Brain microvascular endothelial cell (primary cell): ENCODE measurements around the gene TMPRSS9.

ENCODE experiments used
- DNase-seq: peaks from one replicate; pipeline ENCODE4 v3.0.0-alpha.2; 2020
- H3K27ac ChIP-seq: fragments of 250-450 bp; sonication (Bioruptor Pico); 2 replicates; pipeline ENCODE4 v1.5.1; 2020; ENCODE audit warnings: mild to moderate bottlenecking, moderate library complexity
- H3K27me3 ChIP-seq: fragments of 250-450 bp; sonication (Bioruptor Pico); replicated peaks from 2 replicates; pipeline ENCODE4 v1.5.1; 2020; ENCODE audit warnings: mild to moderate bottlenecking
- H3K36me3 ChIP-seq: fragments of 250-450 bp; sonication (Bioruptor Pico); replicated peaks from 2 replicates; pipeline ENCODE4 v1.5.1; 2020; ENCODE audit warnings: mild to moderate bottlenecking
- H3K4me3 ChIP-seq: 2 replicates; pipeline ENCODE4 v1.5.1; 2011; ENCODE audit warnings: low read depth, mild to moderate bottlenecking, control low read depth, low read length, moderate library complexity
- CTCF ChIP-seq: IDR thresholded peaks from 2 replicates; pipeline ENCODE4 v1.5.1; 2011; ENCODE audit warnings: low read depth, mild to moderate bottlenecking, moderate library complexity, low read length, control low read depth, inconsistent platforms; ENCODE audit errors: missing control alignments
- in situ Hi-C: cut with HindIII; loops from 2 replicates; pipeline ENCODE4 v1.10.0; 2017; ENCODE audit warnings: low sequenced_read_pairs, low pct_ligation_motif_present

The TMPRSS9 gene

GRCh38 chr19:2363419-2363818 is 3.4 kb downstream of the TMPRSS9 start:
- TF ChIP-seq CTCF = no peak
- Histone ChIP-seq H3K36me3 (no peaks in the 10 kb centered on the region), H3K27ac (no peak overlapping the region), H3K27me3 (peaks cover 18% of the 10 kb centered on the region), H3K4me3 (no peak overlapping the region)
- in situ Hi-C loops = no loop called here
- no peak for DNase-seq

- Histone ChIP-seq H3K27me3 (peaks cover 5% of the 10 kb centered on the region), H3K4me3 (no peak overlapping the region), H3K36me3 (no peaks in the 10 kb centered on the region), H3K27ac (no peak overlapping the region)
- in situ Hi-C loops = no loop called here
- no peak for TF ChIP-seq CTCF
- no peak for DNase-seq
These were observed 5.3 kb downstream of the TMPRSS9 start for GRCh38 chr19:2365201-2365970.

- Histone ChIP-seq H3K4me3 (no peak overlapping the region), H3K27ac (no peak overlapping the region), H3K36me3 (no peaks in the 10 kb centered on the region), H3K27me3 (no peaks in the 10 kb centered on the region)
- no peak for DNase-seq
- in situ Hi-C loops = no loop called here
- TF ChIP-seq CTCF = no peak
These were observed 11.6 kb downstream of the TMPRSS9 start for GRCh38 chr19:2371656-2372055.

GRCh38 chr19:2372076-2372612 is 12.1 kb downstream of the TMPRSS9 start:
- H3K36me3 ChIP-seq = no peaks in the 10 kb centered on the region

GRCh38 chr19:2374808-2375207 is 14.7 kb downstream of the TMPRSS9 start:
- DNase-seq = no peak
- H3K27me3 ChIP-seq = no peaks in the 10 kb centered on the region
- TF ChIP-seq CTCF = no peak
- H3K4me3 ChIP-seq = no peak overlapping the region
- H3K27ac ChIP-seq = no peak overlapping the region
- H3K36me3 ChIP-seq = no peaks in the 10 kb centered on the region
- in situ Hi-C loops = no loop called here

More at GRCh38 chr19:2372076-2372612, 12.1 kb downstream of the TMPRSS9 start:
- H3K27me3 ChIP-seq = no peaks in the 10 kb centered on the region
- TF ChIP-seq CTCF = no peak
- no peak overlapping the region for H3K27ac ChIP-seq
- no peak overlapping the region for H3K4me3 ChIP-seq
- in situ Hi-C loops = no loop called here
- DNase-seq = no peak
